Activated naive CD8-positive, alpha-beta T cell treated with anti-CD3 and anti-CD28 coated beads, Interleukin-2, amount 50 U/mL, for 16 hours (primary cell): ENCODE data around the gene CBX4.

Source experiments
- DNase-seq: peaks from one replicate; pipeline ENCODE4 v3.0.0-alpha.2; 2020; ENCODE audit warnings: low read depth, low spot score

The CBX4 gene

GRCh38 chr17:79829004-79829403, 10.2 kb downstream of the CBX4 start:
- DNase-seq, result no peak

GRCh38 chr17:79826841-79827578, 12.2 kb downstream of the CBX4 start:
- DNase-seq, result no peak

- no peak for DNase-seq
Measured at GRCh38 chr17:79826204-79826680, 13.0 kb downstream of the CBX4 start.

GRCh38 chr17:79825580-79825921, 13.7 kb downstream of the CBX4 start:
- no peak for DNase-seq

GRCh38 chr17:79824893-79825579, 14.2 kb downstream of the CBX4 start:
- no peak for DNase-seq

- DNase-seq, result no peak
Measured at GRCh38 chr17:79824234-79824633, 15.0 kb downstream of the CBX4 start.

GRCh38 chr17:79822583-79823124, 16.6 kb downstream of the CBX4 start:
- DNase-seq, result no peak

- no peak for DNase-seq
Measured at GRCh38 chr17:79821331-79822095, 17.7 kb downstream of the CBX4 start.

- DNase-seq, result no peak
Measured at GRCh38 chr17:79820959-79821330, 18.3 kb downstream of the CBX4 start.

GRCh38 chr17:79819534-79820276, 19.5 kb downstream of the CBX4 start:
- no peak for DNase-seq

GRCh38 chr17:79819085-79819484, 20.2 kb downstream of the CBX4 start:
- DNase-seq, result no peak

GRCh38 chr17:79818026-79818758, 21.0 kb downstream of the CBX4 start:
- DNase-seq, result no peak

- DNase-seq, result no peak
Measured at GRCh38 chr17:79815836-79816461, 23.3 kb downstream of the CBX4 start.

- DNase-seq, result no peak
Measured at GRCh38 chr17:79814974-79815835, 24.0 kb downstream of the CBX4 start.

GRCh38 chr17:79814127-79814973, 24.9 kb downstream of the CBX4 start:
- no peak for DNase-seq

- DNase-seq, result no peak
Measured at GRCh38 chr17:79813297-79814126, 25.7 kb downstream of the CBX4 start.
